Activated naive CD4-positive, alpha-beta T cell treated with anti-CD3 and anti-CD28 coated beads for 36 hours (primary cell): ENCODE results near the gene TMEM151B. TPM values are rescaled to one million over a fixed set of nuclear protein-coding genes. Genes with fewer than 3 reads are reported as not detected.
"Not testable (repeated sequence)": the region's sequence is repeated elsewhere in the genome, so short reads cannot be mapped to it uniquely, and the experiment has no call there.

ENCODE experiments used
- CTCF ChIA-PET: fragments of 350-600 bp; sonication (Branson Sonifier 250); formaldehyde crosslinking; loops from one replicate; lab custom pipeline; 2021; ENCODE audit warnings: antibody characterized with exemption; lab: Charles Lee
- DNase-seq: peaks from one replicate; pipeline ENCODE4 v3.0.0-alpha.2; 2020
- H3K27ac Mint-ChIP-seq: one replicate; pipeline ENCODE4 v1.8.0; 2021; ENCODE audit warnings: mild to moderate bottlenecking, mixed read lengths
- H3K27me3 Mint-ChIP-seq: one replicate; pipeline ENCODE4 v1.8.0; 2021; ENCODE audit warnings: low read depth, mixed read lengths
- H3K36me3 Mint-ChIP-seq: one replicate; pipeline ENCODE4 v1.8.0; 2021; ENCODE audit warnings: low read depth, mixed read lengths
- H3K4me1 Mint-ChIP-seq: one replicate; pipeline ENCODE4 v1.8.0; 2021; ENCODE audit warnings: low read depth, mixed read lengths
- H3K4me3 Mint-ChIP-seq: one replicate; pipeline ENCODE4 v1.8.0; 2021; ENCODE audit warnings: mild to moderate bottlenecking, moderate library complexity, mixed read lengths
- H3K9me3 Mint-ChIP-seq: one replicate; pipeline ENCODE4 v1.8.0; 2021; ENCODE audit warnings: mixed read lengths
- intact Hi-C: fragments of 100-400 bp; cut with micrococcal nuclease; formaldehyde crosslinking; loops from one replicate; pipeline ENCODE4 v1.15.1; 2023
- total RNA-seq, 2 experiments: library from RNA; stranded (reverse); gene quantifications; one replicate each; pipeline ENCODE4 v1.2.3, GENCODE V29; 2021

Gene TMEM151B
- total RNA-seq, 2 experiments from 2014 or later, result not detected

DNA sequence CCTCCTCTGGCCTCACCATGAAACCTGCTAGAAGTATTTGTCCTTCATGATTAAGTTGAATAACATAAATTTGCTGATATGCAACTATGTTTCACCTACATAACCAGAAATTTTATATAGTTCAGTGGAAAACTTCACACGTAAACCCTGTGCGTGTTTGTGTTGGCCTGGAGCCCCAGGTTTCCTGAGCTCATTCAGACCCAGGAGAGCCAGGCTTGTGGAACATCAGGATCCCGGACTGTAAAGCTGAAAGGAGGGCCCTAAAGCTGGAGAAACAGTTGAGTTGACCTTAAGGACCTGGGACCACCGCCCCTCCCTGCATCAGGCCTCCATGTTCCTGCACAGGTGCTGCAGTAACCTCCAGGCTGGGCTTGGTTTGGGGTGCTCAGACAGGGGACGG, 69.1 kb downstream of the TMEM151B start:
- CTCF ChIA-PET, result interaction anchor here (0.6 to 8.6 kb wide), 13 partner anchors 9 to 166 kb away, joined by 3 to 164 read pairs (median 4); partner anchors contain the start of genes NFKBIE and TMEM151B
- no peaks in the 10 kb centered on the region for H3K4me1 Mint-ChIP-seq
- no peak for DNase-seq
- H3K4me3 Mint-ChIP-seq, result no peak overlapping the region
- no peaks in the 10 kb centered on the region for H3K9me3 Mint-ChIP-seq
- H3K27me3 Mint-ChIP-seq, result peaks cover 32% of the 10 kb centered on the region
- intact Hi-C loops, result loop anchor here (2.0 kb wide), 2 partner anchors 48 to 242 kb away; partner anchors contain the start of gene CDC5L
- H3K27ac Mint-ChIP-seq, result no peak overlapping the region
- H3K36me3 Mint-ChIP-seq, result no peaks in the 10 kb centered on the region

DNA sequence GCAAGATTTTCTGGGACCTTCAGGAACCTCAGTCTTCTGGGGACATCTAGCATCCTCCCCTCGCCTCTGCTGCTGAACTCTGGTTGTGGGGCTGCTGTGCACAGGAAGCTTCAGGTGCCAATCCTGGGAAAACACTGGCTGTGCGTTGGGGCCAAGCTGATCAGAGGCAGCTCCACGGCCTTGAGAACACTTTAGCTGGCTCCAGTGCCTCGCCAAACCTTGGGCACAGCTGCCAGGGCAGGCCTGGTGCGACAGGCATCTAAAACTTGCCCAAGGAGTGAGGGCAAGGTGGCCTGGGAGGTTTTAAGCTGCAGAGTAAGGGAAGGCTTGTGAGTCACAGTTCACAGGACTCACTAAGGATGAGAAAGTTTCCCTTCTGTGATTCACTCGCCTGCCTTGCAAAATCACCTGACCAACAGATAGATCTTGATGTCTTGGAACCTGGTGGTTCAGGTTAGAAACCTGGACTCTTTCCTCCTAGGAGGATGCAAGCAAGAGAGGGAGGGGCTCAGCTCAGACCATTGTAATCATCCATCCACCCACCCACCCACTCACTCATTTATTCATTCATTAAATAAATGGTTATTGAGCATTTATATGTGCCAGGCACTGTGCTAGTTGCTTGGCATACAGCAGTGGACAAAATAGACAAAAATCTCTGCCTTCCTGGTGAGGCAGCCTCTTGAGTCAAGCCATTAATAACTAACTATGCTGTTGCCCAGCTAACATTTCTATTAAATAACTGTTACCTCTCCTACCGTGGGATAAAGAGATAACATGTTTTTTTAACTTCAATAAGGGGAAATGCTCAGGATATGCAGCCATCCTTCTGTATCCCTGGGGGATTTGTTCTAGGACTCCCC, 69.7 kb downstream of the TMEM151B start:
- Mint-ChIP-seq H3K9me3 (no peaks in the 10 kb centered on the region), H3K4me3 (no peak overlapping the region), H3K36me3 (no peaks in the 10 kb centered on the region), H3K27me3 (peaks cover 37% of the 10 kb centered on the region), H3K4me1 (no peaks in the 10 kb centered on the region), H3K27ac (no peak overlapping the region)
- CTCF ChIA-PET, result interaction anchor here (0.6 to 8.6 kb wide), 6 partner anchors 10 to 116 kb away, joined by 3 to 164 read pairs (median 3); partner anchors contain the start of genes NFKBIE and TMEM151B
- peak; percentile 17 for DNase-seq
- intact Hi-C loops, result loop anchor here (2.0 kb wide), 2 partner anchors 47 to 243 kb away; partner anchors contain the start of gene CDC5L

DNA sequence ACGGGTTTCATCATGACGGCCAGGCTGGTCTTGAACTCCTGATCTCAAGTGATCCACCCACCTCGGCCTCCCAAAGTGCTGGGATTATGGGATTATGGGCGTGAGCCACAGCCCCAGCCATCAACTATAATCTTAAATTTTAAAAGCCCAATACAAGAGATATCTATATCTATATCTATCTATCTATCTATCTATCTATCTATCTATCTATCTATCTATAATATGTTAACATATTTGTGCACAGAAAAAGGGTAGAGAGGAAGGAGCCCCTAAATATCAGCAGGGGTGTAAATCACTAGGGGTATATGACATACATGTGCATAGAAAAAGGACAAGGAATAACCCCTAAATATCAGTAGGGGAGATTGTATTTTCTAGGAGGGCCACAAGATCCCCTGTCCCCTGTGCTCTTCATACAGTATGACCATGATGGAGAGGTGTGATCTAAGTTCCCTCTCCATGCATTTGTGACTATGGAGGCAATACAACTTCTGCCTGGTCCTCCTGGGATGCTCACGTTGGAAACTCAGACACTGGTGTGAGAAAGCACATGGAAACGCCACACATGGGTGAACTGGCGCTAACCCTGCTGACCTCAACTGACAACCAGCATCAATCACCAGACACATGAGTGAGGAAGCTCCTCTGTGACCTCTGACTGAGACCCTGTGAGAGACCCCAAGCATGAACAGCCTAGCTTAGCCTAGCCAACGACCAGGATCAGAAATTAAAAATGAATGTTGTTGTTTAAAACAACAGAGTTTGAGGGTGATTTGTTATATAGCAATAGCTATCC, 71.0 kb downstream of the TMEM151B start:
- no peaks in the 10 kb centered on the region for H3K9me3 Mint-ChIP-seq
- H3K27me3 Mint-ChIP-seq, result peaks cover 37% of the 10 kb centered on the region

DNA sequence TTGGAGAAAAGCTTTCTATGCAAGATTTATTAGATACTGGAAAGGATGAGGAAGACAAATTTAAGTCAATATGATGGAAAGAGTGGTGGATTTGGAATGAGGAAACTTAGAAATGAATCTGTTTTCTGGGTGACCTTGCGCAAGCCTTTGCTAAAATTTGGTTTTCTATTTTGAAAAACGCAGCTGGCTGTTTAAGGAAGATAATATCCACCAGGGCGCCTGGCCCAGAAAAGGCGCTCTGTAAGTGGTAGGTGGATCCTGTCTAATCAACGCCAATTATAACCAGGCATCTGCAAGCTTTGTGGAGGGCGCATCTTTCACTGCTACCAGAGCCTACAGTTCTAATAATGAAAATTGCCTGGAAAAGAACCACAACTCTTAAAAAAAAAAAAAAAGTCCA, 71.8 kb downstream of the TMEM151B start:
- Mint-ChIP-seq H3K27me3 (peaks cover 35% of the 10 kb centered on the region), H3K4me1 (no peaks in the 10 kb centered on the region), H3K27ac (no peak overlapping the region), H3K4me3 (no peak overlapping the region), H3K9me3 (no peaks in the 10 kb centered on the region), H3K36me3 (no peaks in the 10 kb centered on the region)
- intact Hi-C loops, result no loop called here
- no peak for DNase-seq
- CTCF ChIA-PET, result interaction anchor here (0.6 to 3.1 kb wide), 4 partner anchors 37 to 246 kb away, joined by 3 to 20 read pairs (median 3); no protein-coding TSS in a partner anchor

More for the DNA sequence above, 71.0 kb downstream of the TMEM151B start:
- H3K4me1 Mint-ChIP-seq, result no peaks in the 10 kb centered on the region
- no peak overlapping the region for H3K4me3 Mint-ChIP-seq
- H3K27ac Mint-ChIP-seq, result no peak overlapping the region
- intact Hi-C loops, result no loop called here
- CTCF ChIA-PET, result interaction anchor here (0.6 to 3.1 kb wide), 3 partner anchors 36 to 73 kb away, joined by 3 to 20 read pairs (median 3); no protein-coding TSS in a partner anchor
- H3K36me3 Mint-ChIP-seq, result no peaks in the 10 kb centered on the region
- no peak for DNase-seq

DNA sequence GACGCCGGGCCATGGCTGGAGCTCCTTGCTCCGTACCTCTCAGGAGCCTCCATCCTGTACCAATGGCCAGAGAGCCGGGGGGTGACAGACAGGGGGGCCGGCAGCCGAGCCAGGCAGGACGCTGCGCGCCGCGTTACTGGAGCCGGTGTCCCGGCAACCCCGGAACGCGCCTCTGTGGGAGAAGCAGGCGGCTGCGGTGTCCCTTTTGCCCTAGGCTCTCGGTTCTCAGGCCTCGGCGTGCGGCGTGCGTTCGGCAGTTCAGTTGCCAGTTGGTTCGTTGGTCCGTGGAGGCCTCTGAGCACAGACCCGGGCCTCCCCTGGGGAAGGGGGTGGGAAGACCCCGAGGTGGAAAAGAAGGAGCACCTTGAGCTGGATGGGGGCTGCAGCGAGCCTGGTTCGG, 72.2 kb downstream of the TMEM151B start, which contains the start of gene SPATS1:
Gene SPATS1, plus strand, starts transcription at position 162 of the 400 bp plus-strand sequence. CDS start 446 bp downstream, outside the sequence.
- Mint-ChIP-seq H3K27me3 (peaks cover 35% of the 10 kb centered on the region), H3K4me1 (no peaks in the 10 kb centered on the region), H3K27ac (no peak within 1 kb of the TSS), H3K9me3 (no peaks in the 10 kb centered on the region), H3K4me3 (no peak within 1 kb of the TSS), H3K36me3 (no peaks in the 10 kb centered on the region)
- DNase-seq, result no peak
- CTCF ChIA-PET, result interaction anchor here (0.7 to 3.1 kb wide), 3 partner anchors 37 to 246 kb away, joined by 3 to 20 read pairs (median 3); no protein-coding TSS in a partner anchor
- intact Hi-C loops, result no loop called here

DNA sequence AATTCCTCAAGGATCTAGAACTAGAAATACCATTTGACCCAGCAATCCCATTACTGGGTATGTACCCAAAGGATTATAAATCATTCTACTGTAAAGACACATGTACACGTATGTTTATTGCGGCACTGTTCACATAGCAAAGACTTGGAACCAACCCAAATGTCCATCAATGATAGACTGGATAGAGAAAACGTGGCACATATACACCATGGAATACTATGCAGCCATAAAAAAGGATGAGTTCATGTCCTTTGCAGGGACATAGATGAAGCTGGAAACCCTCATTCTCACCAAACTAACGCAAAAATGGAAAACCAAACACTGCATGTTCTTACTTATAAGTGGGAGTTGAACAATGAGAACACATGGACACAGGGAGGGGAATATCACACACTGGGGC, 76.6 kb downstream of the TMEM151B start:
- H3K36me3 Mint-ChIP-seq, DNase-seq, H3K4me3 Mint-ChIP-seq, H3K27ac Mint-ChIP-seq, CTCF ChIA-PET, H3K4me1 Mint-ChIP-seq, intact Hi-C loops, H3K9me3 Mint-ChIP-seq: not testable (repeated sequence)
- H3K27me3 Mint-ChIP-seq, result peaks cover 30% of the 10 kb centered on the region

DNA sequence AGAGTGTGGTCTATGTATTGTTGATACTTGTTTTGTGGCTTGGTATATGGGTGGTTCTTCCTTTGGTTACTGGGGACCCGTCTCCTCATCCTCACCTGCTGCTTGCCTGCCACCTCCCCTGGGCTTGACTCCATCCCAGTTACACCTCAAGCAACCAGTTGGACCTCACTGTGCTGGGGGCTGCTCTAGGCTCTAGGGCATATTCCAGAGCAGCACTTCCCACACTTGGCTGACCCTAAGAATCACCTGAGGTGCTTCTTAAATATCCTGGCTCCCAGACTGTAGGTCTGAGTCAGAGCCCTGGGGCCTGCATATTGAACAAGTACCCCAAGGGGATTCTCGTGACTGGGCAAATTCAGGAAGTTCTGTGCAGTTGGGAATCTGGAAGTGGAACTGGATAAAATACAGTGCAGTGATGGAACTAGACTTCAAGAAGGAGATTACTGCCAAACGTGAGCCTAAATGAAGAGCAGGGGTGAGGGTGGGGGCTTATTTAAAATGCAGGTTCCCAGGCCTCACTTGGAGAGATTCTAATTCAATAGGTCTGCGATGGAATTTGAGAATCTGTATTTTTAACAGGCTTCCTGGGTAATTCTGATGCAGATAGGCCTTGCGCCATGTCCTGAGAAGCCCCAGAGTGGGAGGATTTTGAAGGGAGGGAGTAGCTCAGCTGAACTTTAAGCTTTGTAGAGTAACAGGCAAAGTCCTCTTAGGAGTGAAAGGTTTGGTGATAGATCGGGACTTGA, 79.8 kb downstream of the TMEM151B start:
- Mint-ChIP-seq H3K36me3 (no peaks in the 10 kb centered on the region), H3K27me3 (peaks cover under 1% of the 10 kb centered on the region), H3K4me1 (no peaks in the 10 kb centered on the region), H3K27ac (no peak overlapping the region), H3K9me3 (no peaks in the 10 kb centered on the region), H3K4me3 (no peak overlapping the region)
- intact Hi-C loops, result no loop called here
- DNase-seq, result no peak
- CTCF ChIA-PET, result interaction anchor here (1.0 kb wide), 1 partner anchor 11 kb away, joined by 3 read pairs; no protein-coding TSS in a partner anchor

DNA sequence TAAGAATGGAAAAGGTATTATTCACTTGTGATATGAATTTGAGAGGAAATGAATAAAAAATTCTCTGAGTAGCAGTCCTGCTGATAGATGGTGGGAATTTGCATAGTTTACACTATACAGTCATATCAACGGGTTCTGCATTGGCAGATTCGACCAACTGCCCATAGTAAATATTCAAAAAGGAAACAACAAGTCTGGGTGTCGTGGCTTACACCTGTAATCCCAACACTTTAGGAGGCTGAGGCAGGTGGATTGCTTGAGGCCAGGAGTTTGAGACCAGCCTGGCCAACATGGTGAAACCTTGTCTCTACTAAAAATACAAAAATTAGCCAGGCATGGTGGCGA, 80.4 kb downstream of the TMEM151B start:
- H3K4me3 Mint-ChIP-seq, H3K36me3 Mint-ChIP-seq, intact Hi-C loops, H3K4me1 Mint-ChIP-seq, H3K27ac Mint-ChIP-seq, DNase-seq, H3K9me3 Mint-ChIP-seq, H3K27me3 Mint-ChIP-seq: not testable (repeated sequence)
- CTCF ChIA-PET, result interaction anchor here (1.0 kb wide), 1 partner anchor 11 kb away, joined by 3 read pairs; no protein-coding TSS in a partner anchor

DNA sequence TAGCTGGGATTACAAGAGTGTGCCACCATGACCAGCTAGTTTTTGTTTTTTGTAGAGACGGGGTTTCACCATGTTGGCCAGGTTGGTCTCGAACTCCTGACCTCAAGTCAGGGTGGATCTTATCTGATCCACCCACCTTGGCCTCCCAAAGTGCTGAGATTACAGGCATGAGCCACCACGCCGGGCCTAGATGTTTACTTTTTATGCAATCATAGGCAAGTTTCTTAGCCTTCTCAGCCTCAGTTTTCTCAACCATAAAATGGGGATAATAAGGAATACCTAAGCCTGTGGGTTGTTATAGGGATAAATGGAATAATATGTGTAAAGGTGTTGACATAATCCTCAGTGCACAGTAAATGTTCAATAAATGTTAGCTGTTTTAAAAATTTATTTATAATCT, 82.0 kb downstream of the TMEM151B start:
- H3K27me3 Mint-ChIP-seq, result peaks cover 1% of the 10 kb centered on the region
- no peak overlapping the region for H3K27ac Mint-ChIP-seq
- intact Hi-C loops, result no loop called here
- DNase-seq, result no peak
- H3K4me1 Mint-ChIP-seq, result no peaks in the 10 kb centered on the region
- CTCF ChIA-PET, result interaction anchor here (0.9 to 1.1 kb wide), 3 partner anchors 13 to 84 kb away, joined by 3 to 4 read pairs (median 3); partner anchors contain the start of gene AARS2
- no peaks in the 10 kb centered on the region for H3K9me3 Mint-ChIP-seq
- no peak overlapping the region for H3K4me3 Mint-ChIP-seq
- no peaks in the 10 kb centered on the region for H3K36me3 Mint-ChIP-seq

DNA sequence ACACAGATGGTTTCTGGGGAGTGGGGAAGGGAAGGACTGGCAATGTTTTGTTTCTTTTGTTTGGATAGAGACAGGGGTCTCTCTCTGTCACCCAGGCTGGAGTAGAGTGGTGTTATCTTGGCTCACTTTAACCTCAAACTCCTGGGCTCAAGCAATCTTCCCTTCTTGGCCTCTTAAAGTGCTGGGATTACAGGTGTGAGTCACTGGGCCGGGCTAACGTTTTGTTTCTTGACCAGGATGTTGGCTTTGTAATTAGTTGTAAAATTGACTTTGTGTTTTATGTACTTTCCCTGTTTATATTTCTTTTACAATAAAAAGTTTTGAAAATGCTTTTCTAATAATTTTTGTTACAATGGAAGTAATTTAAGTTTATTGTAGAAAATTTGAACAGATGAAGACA, 83.1 kb downstream of the TMEM151B start:
- CTCF ChIA-PET, result no interaction called here
- DNase-seq, result no peak

DNA sequence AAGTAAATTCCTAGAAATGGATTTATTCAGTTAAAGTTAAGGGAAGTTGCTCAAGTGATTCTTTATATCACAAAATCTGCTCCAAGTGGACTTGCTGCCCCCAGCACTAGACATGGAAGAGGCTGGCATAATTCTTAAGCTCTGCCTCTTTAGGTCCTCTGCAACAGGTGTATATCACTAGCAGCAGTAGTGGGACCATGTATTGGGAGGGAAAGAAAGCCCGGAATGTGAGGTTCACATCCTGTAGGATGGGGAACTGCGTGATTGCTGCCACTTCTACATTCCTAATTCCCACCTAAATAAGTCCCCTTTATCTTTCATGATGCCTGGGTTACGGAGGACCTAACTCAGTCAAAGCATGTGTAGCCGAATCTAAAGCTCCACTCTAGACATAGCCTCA, 85.4 kb downstream of the TMEM151B start:
- Mint-ChIP-seq H3K27me3 (peaks cover 5% of the 10 kb centered on the region), H3K9me3 (no peaks in the 10 kb centered on the region), H3K4me3 (no peak overlapping the region), H3K36me3 (no peaks in the 10 kb centered on the region), H3K27ac (no peak overlapping the region), H3K4me1 (no peaks in the 10 kb centered on the region)
- intact Hi-C loops, result no loop called here
- CTCF ChIA-PET, result interaction anchor here (0.8 kb wide), 1 partner anchor 10 kb away, joined by 3 read pairs; no protein-coding TSS in a partner anchor
- no peak for DNase-seq

More for the DNA sequence above, 83.1 kb downstream of the TMEM151B start:
- Mint-ChIP-seq H3K27me3 (peaks cover 5% of the 10 kb centered on the region), H3K27ac (no peak overlapping the region), H3K4me3 (no peak overlapping the region), H3K36me3 (no peaks in the 10 kb centered on the region), H3K4me1 (no peaks in the 10 kb centered on the region), H3K9me3 (no peaks in the 10 kb centered on the region)
- intact Hi-C loops, result no loop called here
